HG03378 (cell line): ENCODE data around the gene RPS6KA3.

Experiments
- ATAC-seq: cut with Tn5 transposase; IDR thresholded peaks from one replicate; pipeline ENCODE4 v1.9.1; 2021; ENCODE audit warnings: mild to moderate bottlenecking, moderate library complexity; ENCODE audit not compliant: unreplicated experiment

Gene RPS6KA3

GRCh38 chrX:20111271-20111670, 155.4 kb downstream of the RPS6KA3 start:
- no peak for ATAC-seq

DNA sequence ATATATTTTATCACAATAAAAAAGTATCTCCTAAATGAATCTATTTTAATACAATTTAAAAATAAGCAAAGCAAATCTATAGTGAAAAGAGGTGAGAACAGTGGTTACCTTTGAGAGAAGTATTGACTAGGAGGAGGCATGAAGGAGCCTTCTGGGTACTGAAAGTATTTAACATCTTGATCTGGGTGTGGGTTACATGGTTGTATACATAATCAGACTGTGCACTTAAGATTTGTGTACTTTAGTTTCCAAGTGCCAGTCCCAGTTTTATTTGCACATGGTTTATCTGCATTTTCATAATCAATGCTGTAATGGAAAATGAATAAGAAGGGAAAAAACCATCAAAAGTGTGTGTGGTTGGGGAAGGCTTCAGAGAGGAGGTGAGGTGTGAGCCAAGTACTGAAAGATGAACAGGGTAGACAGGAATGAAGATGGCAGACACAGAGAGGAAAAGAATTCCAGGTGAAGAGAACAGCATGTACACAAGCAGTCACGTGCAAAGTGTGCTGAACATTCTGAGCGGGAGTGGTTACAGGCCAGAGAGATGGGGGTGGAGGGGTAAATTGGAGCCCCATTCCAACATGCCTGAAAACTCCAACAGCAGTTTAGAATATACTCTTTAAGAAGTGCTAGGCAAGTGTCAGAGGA, 164.7 kb downstream of the RPS6KA3 start:
- no peak for ATAC-seq
